Measurements from ENCODE around the gene CLDN7.

The CLDN7 gene

GRCh38 chr17:7219229-7219811 is 43.0 kb downstream of the CLDN7 start:
- DNase-seq (ENCODE audit: low read depth), result no peak

GRCh38 chr17:7218758-7219157 is 43.5 kb downstream of the CLDN7 start:
- DNase-seq (ENCODE audit: low read depth), result no peak

GRCh38 chr17:7218166-7218565 is 44.1 kb downstream of the CLDN7 start:
- DNase-seq (ENCODE audit: low read depth), result no peak

GRCh38 chr17:7217113-7217987 is 44.9 kb downstream of the CLDN7 start:
- no peak for DNase-seq (ENCODE audit: low read depth)

- DNase-seq (ENCODE audit: low read depth), result no peak
Measured at GRCh38 chr17:7216242-7217112, 45.8 kb downstream of the CLDN7 start.

- no peak for DNase-seq (ENCODE audit: low read depth)
Measured at GRCh38 chr17:7215652-7216180, 46.6 kb downstream of the CLDN7 start.

GRCh38 chr17:7215136-7215638 is 47.1 kb downstream of the CLDN7 start:
- DNase-seq (ENCODE audit: low read depth), result no peak

GRCh38 chr17:7214300-7215135 is 47.8 kb downstream of the CLDN7 start:
- peak; percentile 99 for DNase-seq (ENCODE audit: low read depth)

- no peak for DNase-seq (ENCODE audit: low read depth)
Measured at GRCh38 chr17:7213895-7214299, 48.4 kb downstream of the CLDN7 start.

GRCh38 chr17:7211491-7212273 is 50.6 kb downstream of the CLDN7 start:
- no peak for DNase-seq (ENCODE audit: low read depth)

All from stimulated activated CD8-positive, alpha-beta memory T cell treated with anti-CD3 and anti-CD28 coated beads, Interleukin-15, amount 100 ng/mL, for 1 hour (primary cell).